Loucy (cell line): ENCODE data around the gene RAD54L.

Experiments
- H2AFZ ChIP-seq: fragments of 200-600 bp; sonication (generic); 2 replicates; pipeline ENCODE4 v1.6.0; 2016; ENCODE audit warnings: antibody characterized with exemption, mild to moderate bottlenecking, low read length, moderate library complexity
- H3F3A ChIP-seq: fragments of 200-600 bp; 2 replicates; pipeline ENCODE4 v1.6.0; 2016; ENCODE audit warnings: antibody characterized with exemption, low read depth, mild to moderate bottlenecking
- H3K27me3 ChIP-seq: fragments of 200-600 bp; sonication (generic); 2 replicates; pipeline ENCODE4 v1.6.1; 2014; ENCODE audit warnings: low read length, mild to moderate bottlenecking; ENCODE audit not compliant: insufficient read depth, poor library complexity, severe bottlenecking
- H3K36me3 ChIP-seq: fragments of 200-600 bp; sonication (generic); 2 replicates; pipeline ENCODE4 v1.6.1; 2016; ENCODE audit warnings: low read length; ENCODE audit not compliant: insufficient read depth
- H3K4me1 ChIP-seq: fragments of 200-600 bp; sonication (generic); 2 replicates; pipeline ENCODE4 v1.5.1; 2014; ENCODE audit warnings: low read length, mild to moderate bottlenecking; ENCODE audit not compliant: insufficient read depth, poor library complexity, severe bottlenecking
- H3K4me2 ChIP-seq: fragments of 200-600 bp; sonication (generic); 2 replicates; pipeline ENCODE4 v1.6.0; 2014; ENCODE audit warnings: antibody characterized with exemption, low read length, low read depth, mild to moderate bottlenecking; ENCODE audit not compliant: poor library complexity, severe bottlenecking
- H3K4me3 ChIP-seq: fragments of 200-600 bp; sonication (generic); 2 replicates; pipeline ENCODE4 v1.5.1; 2014; ENCODE audit warnings: low read length, mild to moderate bottlenecking, mixed read lengths; ENCODE audit not compliant: poor library complexity, severe bottlenecking
- H3K79me2 ChIP-seq: fragments of 200-600 bp; sonication (generic); 2 replicates; pipeline ENCODE4 v1.6.1; 2014; ENCODE audit warnings: low read length; ENCODE audit not compliant: insufficient read depth
- H3K9ac ChIP-seq: fragments of 200-600 bp; sonication (generic); 2 replicates; pipeline ENCODE4 v1.6.0; 2014; ENCODE audit warnings: mild to moderate bottlenecking, low read depth, low read length, moderate library complexity; ENCODE audit not compliant: poor library complexity, severe bottlenecking
- H3K9me2 ChIP-seq: fragments of 200-600 bp; sonication (generic); replicated peaks from 2 replicates; pipeline ENCODE4 v1.6.1; 2016; ENCODE audit warnings: low read depth, low read length, mixed read lengths
- H3K9me3 ChIP-seq: fragments of 200-600 bp; sonication (generic); 2 replicates; pipeline ENCODE4 v1.6.1; 2014; ENCODE audit warnings: mild to moderate bottlenecking, antibody characterized with exemption, low read length, low read depth; ENCODE audit not compliant: insufficient read depth
- H4K20me1 ChIP-seq: fragments of 200-600 bp; sonication (generic); 2 replicates; pipeline ENCODE4 v1.6.0; 2014; ENCODE audit warnings: antibody characterized with exemption, low read length, mild to moderate bottlenecking; ENCODE audit not compliant: insufficient read depth, poor library complexity, severe bottlenecking
- EZH2phosphoT487 ChIP-seq: fragments of 200-600 bp; IDR thresholded peaks from 2 replicates; pipeline ENCODE4 v1.6.1; 2018; ENCODE audit warnings: antibody characterized with exemption, mild to moderate bottlenecking, moderate library complexity, borderline replicate concordance
- TF ChIP-seq, protein P1 (sequence below): fragments of 200-600 bp; sonication (generic); conservative IDR thresholded peaks from 2 replicates; pipeline ENCODE4 v1.5.1; 2014; ENCODE audit warnings: mild to moderate bottlenecking, antibody characterized with exemption, low read length

Gene RAD54L

GRCh38 chr1:46215504-46215903 lies 32.1 kb upstream of the RAD54L start:
- Histone ChIP-seq H2AFZ (no peak overlapping the region), H3K79me2 (no peaks in the 10 kb centered on the region), H3K9me2 (no peaks in the 10 kb centered on the region), H3K9me3 (no peaks in the 10 kb centered on the region), H3K36me3 (no peaks in the 10 kb centered on the region), H3K27me3 (no peaks in the 10 kb centered on the region), H3K4me2 (no peak overlapping the region), H3K9ac (no peak overlapping the region), H3F3A (no peaks in the 10 kb centered on the region), H3K4me1 (no peaks in the 10 kb centered on the region), H4K20me1 (no peaks in the 10 kb centered on the region), H3K4me3 (no peak overlapping the region)
- no peak for TF ChIP-seq EZH2phosphoT487
- TF ChIP-seq, protein P1, sequence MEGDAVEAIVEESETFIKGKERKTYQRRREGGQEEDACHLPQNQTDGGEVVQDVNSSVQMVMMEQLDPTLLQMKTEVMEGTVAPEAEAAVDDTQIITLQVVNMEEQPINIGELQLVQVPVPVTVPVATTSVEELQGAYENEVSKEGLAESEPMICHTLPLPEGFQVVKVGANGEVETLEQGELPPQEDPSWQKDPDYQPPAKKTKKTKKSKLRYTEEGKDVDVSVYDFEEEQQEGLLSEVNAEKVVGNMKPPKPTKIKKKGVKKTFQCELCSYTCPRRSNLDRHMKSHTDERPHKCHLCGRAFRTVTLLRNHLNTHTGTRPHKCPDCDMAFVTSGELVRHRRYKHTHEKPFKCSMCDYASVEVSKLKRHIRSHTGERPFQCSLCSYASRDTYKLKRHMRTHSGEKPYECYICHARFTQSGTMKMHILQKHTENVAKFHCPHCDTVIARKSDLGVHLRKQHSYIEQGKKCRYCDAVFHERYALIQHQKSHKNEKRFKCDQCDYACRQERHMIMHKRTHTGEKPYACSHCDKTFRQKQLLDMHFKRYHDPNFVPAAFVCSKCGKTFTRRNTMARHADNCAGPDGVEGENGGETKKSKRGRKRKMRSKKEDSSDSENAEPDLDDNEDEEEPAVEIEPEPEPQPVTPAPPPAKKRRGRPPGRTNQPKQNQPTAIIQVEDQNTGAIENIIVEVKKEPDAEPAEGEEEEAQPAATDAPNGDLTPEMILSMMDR = no peak

DNA sequence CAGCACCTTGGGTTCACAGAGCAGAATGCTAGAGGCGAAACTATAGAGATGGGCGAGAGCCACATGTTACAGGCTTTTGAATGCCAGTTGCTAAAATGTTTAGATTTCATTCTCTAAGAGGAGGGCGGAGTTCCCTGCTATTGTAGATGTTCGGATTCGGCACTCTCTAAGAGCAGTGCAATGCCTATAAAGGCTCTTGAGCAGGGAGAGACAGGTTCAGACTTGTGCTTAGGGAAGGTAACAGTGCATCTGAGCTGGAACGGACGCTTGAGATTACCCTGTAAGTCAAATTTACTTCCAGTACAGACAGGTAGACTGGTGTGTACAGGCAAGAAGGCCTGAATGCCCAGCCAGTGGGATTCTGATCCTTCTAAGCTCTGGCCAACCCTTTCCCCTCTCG lies 29.1 kb upstream of the RAD54L start:
- Histone ChIP-seq H3K79me2 (no peaks in the 10 kb centered on the region), H4K20me1 (no peaks in the 10 kb centered on the region), H3K27me3 (no peaks in the 10 kb centered on the region), H3F3A (no peaks in the 10 kb centered on the region), H3K36me3 (no peaks in the 10 kb centered on the region), H3K9me3 (no peaks in the 10 kb centered on the region), H3K9ac (no peak overlapping the region), H2AFZ (peak overlapping the region; percentile 63; the same call in 1 of the 2 replicates), H3K4me3 (no peak overlapping the region), H3K4me1 (no peaks in the 10 kb centered on the region), H3K9me2 (no peaks in the 10 kb centered on the region), H3K4me2 (no peak overlapping the region)
- no peak for TF ChIP-seq EZH2phosphoT487
- TF ChIP-seq, protein P1 = no peak

DNA sequence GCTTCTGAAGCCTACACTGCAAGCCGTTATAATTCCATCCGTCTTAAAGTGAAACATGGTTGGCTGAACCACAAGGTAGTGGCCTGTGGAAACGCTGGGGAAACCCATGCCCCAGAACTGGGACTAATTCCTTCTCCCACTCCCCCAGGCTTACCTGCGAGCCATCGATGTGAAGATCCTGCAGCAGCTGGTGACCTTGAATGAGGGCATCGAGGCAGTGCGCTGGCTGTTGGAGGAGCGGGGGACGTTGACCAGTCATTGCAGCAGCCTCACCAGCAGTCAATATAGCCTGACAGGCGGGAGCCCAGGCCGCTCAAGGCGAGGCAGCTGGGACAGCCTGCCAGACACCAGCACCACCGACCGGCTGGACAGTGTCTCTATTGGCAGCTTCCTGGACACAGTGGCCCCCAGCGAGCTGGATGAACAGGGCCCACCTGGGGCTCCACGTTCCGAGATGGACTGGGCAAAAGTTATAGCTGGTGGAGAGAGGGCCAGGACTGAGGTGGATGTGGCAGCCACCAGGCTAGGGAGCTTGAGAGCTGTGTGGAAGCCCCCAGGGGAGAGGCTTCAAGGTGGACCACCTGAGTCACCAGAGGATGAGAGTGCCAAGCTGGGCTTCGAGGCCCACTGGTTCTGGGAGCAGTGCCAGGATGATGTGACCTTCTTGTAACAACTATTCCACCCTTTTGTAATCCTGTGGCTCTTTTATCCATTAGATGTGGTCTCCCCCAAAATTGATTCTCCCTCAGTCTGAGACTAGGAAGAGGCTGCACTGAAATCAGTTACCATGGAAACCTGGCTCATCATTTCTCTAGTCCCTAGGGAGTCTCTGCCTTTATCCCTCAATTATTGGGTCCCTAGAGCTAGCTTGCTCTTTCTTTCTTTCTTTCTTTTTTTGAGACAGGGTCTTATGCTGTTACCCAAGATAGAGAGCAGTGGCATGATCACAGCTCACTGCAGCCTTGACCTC lies 27.7 kb upstream of the RAD54L start:
- H3K9ac ChIP-seq = no peak overlapping the region
- no peaks in the 10 kb centered on the region for H3K27me3 ChIP-seq
- H3K79me2 ChIP-seq = no peaks in the 10 kb centered on the region
- H3K4me3 ChIP-seq = no peak overlapping the region
- H2AFZ ChIP-seq = no peak overlapping the region
- H3K36me3 ChIP-seq = no peaks in the 10 kb centered on the region
- H3K9me2 ChIP-seq = no peaks in the 10 kb centered on the region
- no peaks in the 10 kb centered on the region for H4K20me1 ChIP-seq
- TF ChIP-seq, protein P1 = no peak
- no peak for TF ChIP-seq EZH2phosphoT487
- H3K9me3 ChIP-seq = no peaks in the 10 kb centered on the region
- no peak overlapping the region for H3K4me2 ChIP-seq
- no peaks in the 10 kb centered on the region for H3K4me1 ChIP-seq
- no peaks in the 10 kb centered on the region for H3F3A ChIP-seq
